NCI-H774 (cell line): ENCODE results near the gene DLGAP4.

Experiments
- DNase-seq: peaks from one replicate; lab custom pipeline; 2025; lab: John Stamatoyannopoulos, UW

DLGAP4 gene

DNA sequence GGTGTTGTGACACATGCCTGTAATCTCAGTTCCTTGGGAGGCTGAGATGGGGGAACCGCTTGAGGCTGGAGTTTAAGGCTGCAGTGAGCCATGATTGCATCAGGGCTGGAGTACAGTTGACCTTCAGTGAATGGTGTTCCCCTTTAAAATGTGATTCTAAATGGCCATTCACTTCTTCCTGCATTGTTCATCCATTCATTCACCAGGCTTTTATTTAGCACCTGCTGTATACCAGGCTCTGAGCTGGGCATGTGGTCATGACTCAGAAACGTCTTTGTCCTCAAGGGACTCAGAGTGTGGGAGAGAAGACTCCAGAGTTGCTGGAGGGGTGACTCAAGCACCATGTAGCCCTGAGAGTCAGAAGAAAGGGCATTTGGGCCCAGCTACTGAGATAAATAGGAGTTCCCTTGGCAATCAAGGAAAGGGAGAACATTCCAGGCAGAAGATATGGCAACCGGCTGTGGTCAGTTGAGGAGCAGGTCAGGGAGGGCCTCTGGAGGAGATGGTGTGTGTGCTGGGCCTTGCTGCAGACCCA, 101.1 kb downstream of the DLGAP4 start:
- no peak for DNase-seq

- peak; percentile 26 for DNase-seq
Measured at GRCh38 chr20:36408219-36408618, 102.1 kb downstream of the DLGAP4 start.

DNA sequence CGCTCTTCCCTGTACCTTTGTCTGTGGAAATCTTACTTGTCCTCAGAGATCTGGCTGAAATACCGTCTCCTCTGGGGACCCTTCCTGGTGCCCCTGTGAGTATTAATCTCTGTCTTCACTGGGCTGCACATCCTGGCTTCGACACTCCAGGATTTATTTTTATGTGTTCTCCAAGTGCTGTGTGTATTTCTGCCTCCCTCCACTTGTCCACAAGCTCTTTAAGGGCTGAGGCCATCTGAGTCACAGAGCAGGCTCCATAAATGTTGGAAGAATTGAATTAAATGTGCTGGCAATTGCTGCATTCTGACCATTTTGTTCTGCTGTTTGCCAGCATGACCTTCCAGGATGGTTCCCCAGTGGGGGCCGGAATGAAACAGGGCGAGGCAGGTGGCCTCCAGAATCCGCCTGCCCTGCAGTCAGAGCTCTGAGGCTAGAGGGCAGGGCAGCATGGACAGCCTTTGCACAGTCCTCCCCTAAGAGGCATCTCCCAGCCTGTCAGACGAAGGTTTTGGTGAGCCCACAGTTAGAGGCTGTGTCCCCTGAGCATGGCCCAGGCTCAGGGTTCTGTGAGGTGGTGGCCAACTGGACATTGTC, 105.8 kb downstream of the DLGAP4 start:
- DNase-seq: no peak

GRCh38 chr20:36415475-36416002, 109.4 kb downstream of the DLGAP4 start:
- DNase-seq: no peak

DNA sequence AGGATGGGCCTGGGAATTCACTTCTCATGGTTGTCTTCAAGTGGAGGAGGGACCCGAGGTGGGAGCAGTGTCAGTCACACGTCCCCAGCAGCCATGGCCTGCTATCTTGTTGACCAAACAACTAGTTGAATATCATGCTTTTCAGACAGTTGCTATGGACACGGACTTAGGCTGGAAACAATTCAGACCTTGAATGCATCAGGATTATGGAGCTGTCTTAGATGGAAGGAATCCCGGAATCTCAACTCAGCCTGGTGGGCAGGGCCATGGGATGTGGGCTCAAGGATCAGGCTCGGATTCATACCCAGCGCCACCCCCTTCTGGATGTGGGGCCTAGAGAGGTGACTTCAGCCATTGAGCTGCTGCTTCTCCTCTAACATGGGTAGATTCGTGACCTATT, 112.6 kb downstream of the DLGAP4 start:
- DNase-seq: no peak

DNA sequence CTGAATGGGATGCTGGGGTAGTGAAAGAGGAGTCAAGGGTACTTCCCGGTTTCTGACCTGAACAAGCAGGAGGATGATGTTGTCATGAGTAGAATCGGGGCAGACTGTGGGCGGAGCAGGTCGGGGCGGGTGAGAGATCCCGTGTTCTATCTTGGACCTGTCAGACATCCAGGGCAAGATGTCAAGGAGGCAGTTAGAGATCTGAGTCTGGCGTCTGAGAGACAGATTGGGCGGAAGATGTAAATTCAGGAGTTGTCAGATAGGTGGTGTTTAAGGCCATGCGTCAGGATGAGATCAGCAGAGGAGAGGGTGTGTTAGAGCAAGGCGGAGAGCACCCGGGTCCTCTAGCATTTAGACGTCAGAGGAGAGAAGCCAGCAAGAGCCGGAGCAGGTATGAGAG, 115.5 kb downstream of the DLGAP4 start:
- no peak for DNase-seq

GRCh38 chr20:36424314-36424713, 118.2 kb downstream of the DLGAP4 start:
- no peak for DNase-seq

DNA sequence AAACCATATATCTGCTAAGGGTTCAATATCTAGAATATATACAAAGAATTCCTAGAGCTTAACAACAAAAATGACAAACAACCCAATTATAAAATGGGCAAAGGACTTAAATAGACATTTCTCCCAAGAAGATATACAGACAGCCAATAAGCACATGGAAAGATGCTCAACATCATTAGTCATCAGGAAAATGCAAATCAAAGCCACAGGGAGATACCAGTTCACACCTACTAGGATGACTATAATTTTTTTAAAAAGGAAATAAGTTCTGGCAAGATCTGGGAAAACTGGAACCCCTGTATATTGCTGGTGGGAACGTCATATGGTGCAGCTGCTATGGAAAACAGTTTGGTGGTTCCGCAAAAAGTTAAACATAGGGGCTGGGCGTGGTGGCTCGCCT, 119.0 kb downstream of the DLGAP4 start:
- no peak for DNase-seq

DNA sequence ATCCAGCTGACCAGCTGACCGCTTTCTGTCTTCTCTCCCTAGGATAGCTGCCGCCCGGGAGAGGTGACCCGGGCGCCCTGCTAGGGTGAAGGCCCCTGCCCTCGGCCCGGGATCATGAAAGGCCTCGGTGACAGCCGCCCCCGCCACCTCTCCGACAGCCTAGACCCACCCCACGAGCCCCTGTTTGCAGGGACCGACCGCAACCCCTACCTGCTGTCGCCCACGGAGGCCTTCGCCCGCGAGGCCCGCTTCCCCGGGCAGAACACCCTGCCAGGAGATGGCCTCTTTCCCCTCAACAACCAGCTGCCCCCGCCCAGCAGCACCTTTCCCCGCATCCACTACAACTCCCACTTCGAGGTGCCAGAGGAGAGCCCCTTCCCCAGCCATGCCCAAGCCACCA, 125.5 kb downstream of the DLGAP4 start:
- no peak for DNase-seq

- DNase-seq: no peak
Measured at GRCh38 chr20:36432096-36432495, 126.0 kb downstream of the DLGAP4 start.

DNA sequence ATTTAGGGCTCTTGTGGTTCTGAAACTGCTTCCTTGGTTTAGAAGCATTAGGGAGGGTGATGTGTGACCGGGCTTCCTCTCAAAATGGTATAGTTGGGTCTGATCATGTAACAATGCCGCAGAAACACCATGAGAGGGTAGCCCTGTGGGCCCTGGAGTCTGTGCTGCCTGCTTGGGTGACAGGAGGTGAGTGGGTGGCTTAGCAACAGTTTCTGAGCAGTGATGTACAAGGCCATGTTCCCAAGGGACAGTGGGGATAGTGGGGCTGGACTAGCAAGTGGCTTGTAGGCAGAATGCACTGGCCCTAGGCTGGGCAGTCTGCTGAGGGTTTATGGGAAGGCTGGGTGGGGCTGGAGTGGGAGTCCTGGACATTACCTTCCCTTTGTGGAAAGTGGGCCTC, 128.2 kb downstream of the DLGAP4 start:
- DNase-seq: no peak

DNA sequence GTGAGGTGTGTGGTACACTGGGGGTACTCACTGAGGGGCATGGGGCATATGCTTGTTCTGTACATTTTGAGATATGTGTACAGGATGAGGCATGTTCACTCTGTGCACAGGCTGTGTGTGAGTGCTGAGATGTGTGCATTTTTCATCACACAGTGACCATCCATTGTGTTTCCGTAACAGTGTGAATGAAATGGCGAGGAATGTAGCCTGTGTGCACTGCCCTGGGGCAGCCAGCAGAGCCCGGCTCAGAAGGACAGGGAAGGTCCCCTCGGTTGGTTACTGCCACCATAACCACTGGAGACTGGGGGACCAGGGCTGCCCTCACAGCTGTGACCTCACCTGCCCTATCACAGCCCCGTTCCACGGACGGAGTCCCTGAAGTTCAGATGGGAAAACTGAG, 129.0 kb downstream of the DLGAP4 start:
- no peak for DNase-seq

GRCh38 chr20:36435592-36436541, 129.7 kb downstream of the DLGAP4 start:
- DNase-seq: peak; percentile 80

DNA sequence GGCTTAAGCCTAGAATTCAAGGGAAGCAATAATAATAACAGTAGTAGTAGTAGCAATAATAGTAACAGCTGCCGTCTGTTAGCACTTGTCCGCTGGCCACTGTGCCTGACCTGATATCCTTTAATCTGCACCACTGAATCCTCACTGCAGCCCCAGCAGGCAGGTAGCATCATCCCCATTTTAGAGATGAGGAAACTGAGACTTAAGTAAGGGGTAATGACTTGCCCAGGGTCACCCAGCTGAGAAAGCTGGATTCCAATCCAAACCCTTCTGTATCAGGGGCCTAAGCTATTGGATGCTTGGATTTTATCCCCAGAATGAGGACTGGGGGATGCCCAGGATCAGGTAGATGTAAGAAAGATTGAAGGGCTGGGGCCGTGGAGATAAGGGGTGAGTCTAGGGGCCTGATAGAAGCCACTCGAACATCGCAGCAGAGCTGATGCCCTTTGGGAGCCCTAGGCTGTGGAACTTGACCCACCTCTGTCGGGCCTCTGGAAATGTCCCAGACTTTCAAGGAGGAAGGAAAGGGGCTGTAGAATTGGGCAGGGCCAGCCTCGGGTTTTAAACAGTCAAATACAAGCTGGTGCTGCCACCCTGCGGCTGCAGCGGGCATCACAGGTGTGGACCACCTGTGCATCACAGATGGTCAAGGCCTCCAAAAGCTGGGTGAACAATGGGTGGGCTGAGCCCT, 133.0 kb downstream of the DLGAP4 start:
- DNase-seq: peak; percentile 27

DNA sequence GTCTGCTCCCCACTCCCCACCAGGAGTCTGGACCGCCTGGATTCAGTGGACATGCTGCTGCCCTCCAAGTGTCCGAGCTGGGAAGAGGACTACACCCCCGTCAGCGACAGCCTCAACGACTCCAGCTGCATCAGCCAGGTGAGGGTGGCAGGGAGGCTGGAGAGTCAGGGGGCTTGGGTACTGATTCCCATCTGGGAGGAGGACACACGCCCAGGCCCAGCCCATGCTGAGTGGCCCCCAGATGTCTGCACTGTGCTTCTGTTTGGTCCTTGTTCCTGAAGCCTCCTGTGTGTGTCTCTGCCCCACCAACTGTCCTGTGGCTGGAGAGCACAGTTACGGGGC, 133.6 kb downstream of the DLGAP4 start:
- no peak for DNase-seq

DNA sequence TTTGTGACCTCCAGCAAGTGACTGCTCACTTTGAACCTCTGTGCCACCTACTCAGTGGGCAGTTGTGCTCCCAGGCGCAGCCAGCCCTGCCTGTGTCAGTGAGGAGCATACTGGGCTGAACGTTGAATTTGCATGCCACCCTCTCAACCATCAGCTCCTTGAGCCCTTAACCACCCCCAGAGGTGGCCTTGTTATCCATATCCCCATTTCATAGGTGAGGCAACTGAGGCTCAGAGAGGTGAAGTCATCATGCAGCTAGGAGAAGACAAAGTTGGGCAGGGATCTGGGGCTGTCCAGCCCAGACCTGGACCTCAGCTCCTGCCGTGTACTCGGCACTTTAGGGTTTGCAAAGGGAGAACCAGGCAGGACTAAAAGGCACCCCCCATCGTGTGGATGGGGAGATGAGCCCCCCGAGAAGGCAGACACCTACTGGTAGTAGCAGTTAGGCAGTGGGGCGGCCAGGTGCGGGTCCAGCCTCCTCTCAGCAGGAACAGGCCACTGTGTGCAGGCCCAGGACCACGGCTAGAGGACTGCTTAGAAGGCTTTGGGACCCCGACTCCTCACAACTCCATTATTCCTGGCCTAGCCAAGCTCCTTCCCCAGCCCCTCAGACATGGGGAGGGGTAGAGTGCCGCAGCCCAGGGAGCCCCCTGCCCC, 134.4 kb downstream of the DLGAP4 start:
- DNase-seq: no peak

DNA sequence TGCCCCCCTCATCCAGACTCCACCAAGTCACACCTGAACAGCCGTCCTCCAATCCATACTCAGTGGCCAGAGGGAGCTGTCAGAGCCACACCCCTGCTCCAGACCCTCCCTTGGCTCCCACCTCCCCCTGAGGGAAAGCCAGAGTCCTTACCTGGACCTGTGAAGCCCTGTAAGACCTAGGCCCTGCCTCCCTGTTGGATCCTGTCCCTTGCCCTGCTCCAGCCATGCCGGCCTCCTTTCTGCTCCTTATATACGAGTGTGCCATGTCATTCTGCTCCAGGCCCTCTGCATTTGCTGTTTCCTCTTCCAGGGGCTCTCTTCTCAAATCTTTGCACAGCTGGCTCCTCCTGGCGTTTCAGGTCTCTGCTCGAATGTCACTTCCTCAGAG, 134.9 kb downstream of the DLGAP4 start:
- no peak for DNase-seq

GRCh38 chr20:36441416-36441815, 135.3 kb downstream of the DLGAP4 start:
- no peak for DNase-seq

- no peak for DNase-seq
Measured at GRCh38 chr20:36445847-36446246, 139.7 kb downstream of the DLGAP4 start.

DNA sequence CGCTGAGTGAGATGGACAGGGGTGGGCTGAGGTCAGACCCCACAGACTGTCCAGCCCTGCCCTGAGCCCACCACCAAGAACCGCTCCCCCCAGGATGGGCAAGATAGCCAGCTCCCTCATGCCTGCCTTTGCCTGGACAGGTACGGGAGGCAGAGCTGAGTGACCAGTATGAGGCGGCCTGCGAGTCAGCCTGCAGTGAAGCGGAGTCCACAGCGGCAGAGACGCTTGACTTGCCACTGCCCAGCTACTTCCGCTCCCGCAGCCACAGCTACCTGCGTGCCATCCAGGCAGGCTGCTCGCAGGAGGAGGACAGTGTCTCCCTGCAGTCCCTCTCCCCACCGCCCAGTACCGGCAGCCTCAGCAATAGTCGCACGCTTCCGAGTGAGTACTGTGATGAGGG, 140.4 kb downstream of the DLGAP4 start:
- no peak for DNase-seq

DNA sequence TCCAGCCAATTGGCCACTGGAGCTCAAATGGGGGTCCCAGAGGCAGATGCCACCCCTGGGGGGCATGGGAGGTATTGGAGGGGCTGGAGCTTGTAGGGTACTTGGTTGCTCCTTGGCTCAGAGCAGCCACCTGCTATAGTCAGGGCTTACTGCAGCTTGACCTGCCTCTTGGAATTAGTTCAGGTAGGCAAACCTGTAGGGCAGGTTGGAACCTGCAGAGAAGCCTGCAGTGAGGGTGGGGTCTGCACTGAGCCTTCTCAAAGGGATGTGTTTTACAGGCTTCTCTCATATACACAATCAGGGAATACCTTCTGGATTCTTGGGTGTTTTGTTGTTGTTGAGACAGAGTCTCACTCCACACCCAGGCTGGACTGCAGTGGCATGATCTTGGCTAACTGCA, 141.0 kb downstream of the DLGAP4 start:
- DNase-seq: no peak

DNA sequence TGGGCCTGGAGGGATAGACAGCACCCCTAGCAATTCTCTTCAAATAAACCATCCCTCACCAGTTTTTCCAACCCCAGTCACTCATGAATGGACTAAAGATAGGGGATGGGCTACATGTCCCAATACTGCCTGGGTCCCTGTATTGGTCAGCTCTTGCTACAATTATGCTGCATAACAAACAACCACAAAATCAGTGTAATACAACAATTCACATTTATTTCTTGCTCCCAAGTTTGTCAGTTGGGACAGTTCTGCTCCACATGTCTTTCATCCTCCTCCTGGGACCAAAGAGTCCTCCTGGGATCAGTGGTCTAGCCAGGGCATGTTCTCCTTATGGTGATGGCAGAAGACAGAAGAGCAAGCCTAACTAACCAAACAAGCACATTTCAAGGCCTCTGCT, 143.5 kb downstream of the DLGAP4 start:
- no peak for DNase-seq
